ENCODE results near the gene DDX42.

The DDX42 gene

GRCh38 chr17:63823659-63824331 lies 49.8 kb downstream of the DDX42 start:
- no peak for DNase-seq (ENCODE audit: low read depth)

GRCh38 chr17:63824362-63824761 lies 50.4 kb downstream of the DDX42 start:
- no peak for DNase-seq (ENCODE audit: low read depth)

GRCh38 chr17:63826468-63827001 lies 52.6 kb downstream of the DDX42 start:
- DNase-seq (ENCODE audit: low read depth): peak; percentile 61

GRCh38 chr17:63827002-63827800 lies 53.2 kb downstream of the DDX42 start, which contains the start of the genes FTSJ3 and PSMC5:
Gene FTSJ3 (minus strand): TSS chr17:63827663. CDS start chr17:63826902, 761 bp downstream.
Gene PSMC5 (plus strand): TSS chr17:63827431. CDS start chr17:63827491, 60 bp downstream.
- DNase-seq (ENCODE audit: low read depth): peak; percentile 96

- DNase-seq (ENCODE audit: low read depth): no peak
These were observed 53.8 kb downstream of the DDX42 start for GRCh38 chr17:63827801-63828221.

GRCh38 chr17:63828936-63829335 lies 55.0 kb downstream of the DDX42 start:
- DNase-seq (ENCODE audit: low read depth): no peak

GRCh38 chr17:63830278-63830677 lies 56.3 kb downstream of the DDX42 start:
- no peak for DNase-seq (ENCODE audit: low read depth)

- DNase-seq (ENCODE audit: low read depth): no peak
These were observed 57.0 kb downstream of the DDX42 start for GRCh38 chr17:63830904-63831491.

- no peak for DNase-seq (ENCODE audit: low read depth)
These were observed 57.5 kb downstream of the DDX42 start for GRCh38 chr17:63831505-63831904.

- no peak for DNase-seq (ENCODE audit: low read depth)
These were observed 58.0 kb downstream of the DDX42 start for GRCh38 chr17:63832014-63832413.

- no peak for DNase-seq (ENCODE audit: low read depth)
These were observed 58.5 kb downstream of the DDX42 start for GRCh38 chr17:63832455-63832854.

- DNase-seq (ENCODE audit: low read depth): no peak
These were observed 59.2 kb downstream of the DDX42 start for GRCh38 chr17:63833026-63833740.

- no peak for DNase-seq (ENCODE audit: low read depth)
These were observed 59.9 kb downstream of the DDX42 start for GRCh38 chr17:63833741-63834373.

- peak; percentile 70 for DNase-seq (ENCODE audit: low read depth)
These were observed 60.6 kb downstream of the DDX42 start for GRCh38 chr17:63834431-63835166.

- DNase-seq (ENCODE audit: low read depth): no peak
These were observed 61.3 kb downstream of the DDX42 start for GRCh38 chr17:63835167-63835720.

GRCh38 chr17:63836811-63837210 lies 62.8 kb downstream of the DDX42 start:
- no peak for DNase-seq (ENCODE audit: low read depth)

- DNase-seq (ENCODE audit: low read depth): no peak
These were observed 63.5 kb downstream of the DDX42 start for GRCh38 chr17:63837480-63837879.

GRCh38 chr17:63837962-63838600 lies 64.1 kb downstream of the DDX42 start:
- DNase-seq (ENCODE audit: low read depth): no peak

GRCh38 chr17:63838631-63839171 lies 64.7 kb downstream of the DDX42 start:
- DNase-seq (ENCODE audit: low read depth): peak; percentile 84

Measured in iris pigment epithelial cell (primary cell).